HFFc6 (cell line): ENCODE data around the gene MISFA. TPM values are rescaled to one million over a fixed set of nuclear protein-coding genes. Genes with fewer than 3 reads are reported as not detected.
A peak's percentile ranks its signal among the peaks of the same experiment; 100 is the strongest.

Experiments
- DNase-seq: peaks from one replicate; pipeline ENCODE4 v3.0.0-alpha.2; 2018
- H3K27ac Mint-ChIP-seq: 2 replicates; pipeline ENCODE4 v1.8.0; 2020; ENCODE audit warnings: mild to moderate bottlenecking, mixed read lengths
- H3K27me3 Mint-ChIP-seq: 2 replicates; pipeline ENCODE4 v1.8.0; 2021; ENCODE audit warnings: mild to moderate bottlenecking, moderate library complexity, mixed read lengths; ENCODE audit not compliant: insufficient read depth
- H3K36me3 Mint-ChIP-seq: 2 replicates; pipeline ENCODE4 v1.8.0; 2021; ENCODE audit warnings: low read depth, mixed read lengths
- H3K4me1 Mint-ChIP-seq: 2 replicates; pipeline ENCODE4 v1.8.0; 2020; ENCODE audit warnings: low read depth, mixed read lengths
- H3K4me3 Mint-ChIP-seq: 2 replicates; pipeline ENCODE4 v1.8.0; 2020; ENCODE audit warnings: mild to moderate bottlenecking, moderate library complexity, mixed read lengths
- H3K9me3 Mint-ChIP-seq: 2 replicates; pipeline ENCODE4 v1.8.0; 2020; ENCODE audit warnings: mild to moderate bottlenecking, mixed read lengths
- total RNA-seq, 6 experiments: library from RNA; stranded (reverse); fragmentation: NEBNext Ultra II Directional; extraction: Animal tissue kit (Norgen Biotek cat#: 25700); gene quantifications; 2 replicates in 1 of 6; 3 replicates in 5 of 6; pipeline ENCODE4 v1.2.3, GENCODE V29; 2021
- TF ChIP-seq, protein P1 (sequence below): fragments of 200-600 bp; sonication (generic); IDR thresholded peaks from 2 replicates; pipeline ENCODE4 v1.5.0; 2021; ENCODE audit warnings: antibody characterized with exemption, mild to moderate bottlenecking

The MISFA gene
- total RNA-seq, 6 experiments from 2014 or later, result 1.5 to 2.8 (median 2.4) TPM

DNA sequence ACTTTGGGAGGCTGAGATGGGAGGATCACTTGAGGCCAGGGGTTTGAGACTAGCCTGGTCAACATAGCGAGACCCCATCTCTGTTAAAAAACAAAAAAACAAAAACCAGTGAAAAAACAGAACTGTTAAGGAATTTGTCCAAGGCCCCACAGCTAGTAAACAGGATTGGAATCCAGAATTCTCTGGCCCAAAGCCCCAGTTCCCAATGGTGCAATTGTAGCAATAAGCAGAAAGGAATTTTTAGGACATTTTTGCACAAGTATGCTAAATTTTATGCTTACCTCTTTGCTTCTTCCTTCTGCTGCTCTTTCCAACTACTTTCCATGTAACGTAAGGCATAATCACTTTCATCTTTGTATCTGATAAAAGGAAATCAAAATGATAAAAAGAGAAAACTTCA, 11.6 kb downstream of the MISFA start:
- Mint-ChIP-seq H3K36me3 (peaks cover 43% of the 10 kb centered on the region), H3K4me3 (no peak overlapping the region; the same call in 1 of the 2 replicates), H3K4me1 (peaks cover 28% of the 10 kb centered on the region), H3K9me3 (no peaks in the 10 kb centered on the region), H3K27ac (peak overlapping the region; percentile 19; the same call in 1 of the 2 replicates), H3K27me3 (no peaks in the 10 kb centered on the region)
- TF ChIP-seq, protein P1, sequence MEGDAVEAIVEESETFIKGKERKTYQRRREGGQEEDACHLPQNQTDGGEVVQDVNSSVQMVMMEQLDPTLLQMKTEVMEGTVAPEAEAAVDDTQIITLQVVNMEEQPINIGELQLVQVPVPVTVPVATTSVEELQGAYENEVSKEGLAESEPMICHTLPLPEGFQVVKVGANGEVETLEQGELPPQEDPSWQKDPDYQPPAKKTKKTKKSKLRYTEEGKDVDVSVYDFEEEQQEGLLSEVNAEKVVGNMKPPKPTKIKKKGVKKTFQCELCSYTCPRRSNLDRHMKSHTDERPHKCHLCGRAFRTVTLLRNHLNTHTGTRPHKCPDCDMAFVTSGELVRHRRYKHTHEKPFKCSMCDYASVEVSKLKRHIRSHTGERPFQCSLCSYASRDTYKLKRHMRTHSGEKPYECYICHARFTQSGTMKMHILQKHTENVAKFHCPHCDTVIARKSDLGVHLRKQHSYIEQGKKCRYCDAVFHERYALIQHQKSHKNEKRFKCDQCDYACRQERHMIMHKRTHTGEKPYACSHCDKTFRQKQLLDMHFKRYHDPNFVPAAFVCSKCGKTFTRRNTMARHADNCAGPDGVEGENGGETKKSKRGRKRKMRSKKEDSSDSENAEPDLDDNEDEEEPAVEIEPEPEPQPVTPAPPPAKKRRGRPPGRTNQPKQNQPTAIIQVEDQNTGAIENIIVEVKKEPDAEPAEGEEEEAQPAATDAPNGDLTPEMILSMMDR, result no peak
- DNase-seq, result no peak

DNA sequence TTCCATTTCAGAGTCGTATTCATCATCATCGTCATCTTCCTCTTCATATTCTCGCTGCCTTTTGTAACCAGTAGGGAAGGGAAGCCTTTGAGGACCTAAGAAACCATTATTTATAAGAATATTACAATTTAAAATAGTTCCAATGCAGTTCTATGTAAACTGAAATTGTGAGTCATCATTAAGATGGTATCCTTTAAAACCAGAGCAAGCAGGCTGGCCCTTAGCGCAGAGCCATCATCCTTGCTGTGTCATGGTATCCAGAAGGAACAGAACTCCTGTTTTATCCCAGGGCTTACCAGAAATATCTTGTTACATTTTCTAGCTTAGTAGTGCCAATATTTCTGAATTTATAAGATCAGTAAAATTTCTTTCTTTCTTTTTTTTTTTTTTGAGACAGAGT, 12.8 kb downstream of the MISFA start:
- peak overlapping the region; percentile 53; the same call in 1 of the 2 replicates for H3K27ac Mint-ChIP-seq
- TF ChIP-seq, protein P1, result no peak
- peaks cover 36% of the 10 kb centered on the region for H3K4me1 Mint-ChIP-seq
- H3K9me3 Mint-ChIP-seq, result no peaks in the 10 kb centered on the region
- DNase-seq, result no peak
- H3K36me3 Mint-ChIP-seq, result peaks cover 40% of the 10 kb centered on the region
- H3K4me3 Mint-ChIP-seq, result no peak overlapping the region
- H3K27me3 Mint-ChIP-seq, result no peaks in the 10 kb centered on the region

DNA sequence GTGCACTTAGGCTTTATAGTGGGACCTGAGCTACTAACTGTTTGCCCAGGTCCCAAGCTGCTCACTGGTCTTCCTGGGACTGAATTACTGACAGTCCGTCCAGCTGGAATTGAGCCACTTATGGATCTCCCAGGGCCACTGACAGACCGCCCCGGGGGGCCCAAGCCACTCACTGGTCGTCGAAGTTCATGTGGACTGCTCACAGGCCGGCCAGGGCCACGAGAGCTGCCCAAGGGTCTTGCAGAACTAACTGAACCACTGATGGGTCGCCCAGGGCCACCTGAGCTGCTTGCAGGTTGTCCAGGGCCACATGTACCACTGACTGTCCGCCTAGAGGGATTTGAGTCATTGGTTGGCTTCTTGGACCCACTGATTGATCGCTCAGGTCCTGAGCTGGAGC, 15.1 kb downstream of the MISFA start:
- TF ChIP-seq, protein P1, result no peak
- peaks cover 36% of the 10 kb centered on the region for H3K36me3 Mint-ChIP-seq
- no peaks in the 10 kb centered on the region for H3K27me3 Mint-ChIP-seq
- DNase-seq, result no peak
- peaks cover 53% of the 10 kb centered on the region for H3K4me1 Mint-ChIP-seq
- H3K4me3 Mint-ChIP-seq, result no peak overlapping the region
- H3K9me3 Mint-ChIP-seq, result no peaks in the 10 kb centered on the region
- H3K27ac Mint-ChIP-seq, result no peak overlapping the region

DNA sequence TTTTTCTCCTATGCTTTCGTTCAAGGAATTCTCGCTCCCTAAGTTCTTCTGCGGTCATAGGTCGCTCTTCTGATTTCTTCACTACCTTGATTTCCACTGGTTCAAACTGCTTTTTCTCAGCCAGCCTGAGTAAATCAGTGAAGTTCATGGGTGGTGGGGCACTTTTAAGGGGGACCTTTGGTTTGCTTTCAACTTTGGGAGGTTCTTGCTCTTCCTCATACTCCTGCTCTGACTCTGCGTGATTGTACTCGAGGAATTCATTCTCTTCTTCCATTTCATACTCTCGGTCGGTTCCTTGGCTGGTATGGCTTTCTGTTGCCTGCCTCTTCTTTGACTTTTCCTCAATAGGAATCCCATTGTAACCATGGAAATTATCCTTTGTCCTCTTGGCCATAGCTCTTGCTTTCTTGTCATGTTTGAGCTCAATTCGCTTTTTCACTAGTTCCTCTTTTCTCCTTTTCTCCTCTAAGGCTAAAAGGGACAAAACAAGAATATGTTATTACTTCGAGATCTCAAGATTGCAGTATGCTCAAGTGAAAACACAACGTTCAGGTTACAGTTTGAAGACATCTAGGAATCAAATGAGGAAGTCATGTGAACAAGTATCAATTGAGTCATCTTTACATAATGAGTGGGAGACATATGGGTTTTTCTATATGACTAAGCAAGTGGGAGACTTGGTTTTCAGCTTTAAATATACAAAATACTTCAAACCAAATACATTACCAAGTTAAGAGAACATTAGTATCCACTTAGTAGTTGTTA, 16.2 kb downstream of the MISFA start:
- no peak for DNase-seq
- Mint-ChIP-seq H3K9me3 (no peaks in the 10 kb centered on the region), H3K27me3 (no peaks in the 10 kb centered on the region), H3K4me3 (no peak overlapping the region), H3K4me1 (peaks cover 53% of the 10 kb centered on the region), H3K27ac (peak overlapping the region; percentile 67), H3K36me3 (peaks cover 32% of the 10 kb centered on the region)
- TF ChIP-seq, protein P1, result no peak

DNA sequence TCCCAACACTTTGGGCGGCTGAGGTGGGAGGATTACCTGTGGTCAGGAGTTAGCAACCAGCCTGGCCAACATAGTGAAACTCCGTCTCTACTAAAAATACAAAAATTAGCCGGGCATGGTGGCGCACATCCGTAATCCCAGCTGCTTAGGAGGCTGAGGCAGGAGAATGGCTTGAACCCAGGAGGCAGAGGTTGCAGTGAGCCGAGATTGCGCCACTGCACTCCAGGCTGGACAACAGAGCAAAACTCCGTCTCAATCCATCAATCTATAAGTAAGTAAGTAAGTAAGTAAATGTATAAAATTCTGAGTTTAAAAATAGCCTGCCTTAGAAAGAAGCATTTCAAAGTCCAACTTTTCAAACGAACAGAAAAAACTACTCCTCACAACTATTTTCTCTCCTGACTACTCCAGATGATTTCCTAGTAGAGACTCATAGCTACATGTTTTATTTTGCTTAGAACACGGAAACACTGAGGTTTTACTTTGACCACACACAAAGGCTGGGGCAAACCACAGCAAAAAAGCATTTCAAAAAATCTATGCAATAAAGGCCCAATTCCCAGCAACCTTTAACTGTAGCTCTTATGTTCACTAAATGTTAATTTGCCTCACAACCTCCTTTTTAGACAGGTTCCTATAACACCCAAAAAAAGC, 18.2 kb downstream of the MISFA start:
- Mint-ChIP-seq H3K36me3 (peaks cover 27% of the 10 kb centered on the region), H3K4me3 (peak overlapping the region; percentile 13; the same call in 1 of the 2 replicates), H3K27me3 (no peaks in the 10 kb centered on the region), H3K9me3 (no peaks in the 10 kb centered on the region), H3K27ac (peak overlapping the region; percentile 75), H3K4me1 (peaks cover 46% of the 10 kb centered on the region)
- no peak for DNase-seq
- TF ChIP-seq, protein P1, result no peak
